DMS153 (cell line): ENCODE data around the gene UBE2G1.
"Not testable (repeated sequence)": the region's sequence is repeated elsewhere in the genome, so short reads cannot be mapped to it uniquely, and the experiment has no call there.

Source experiments
- DNase-seq: peaks from one replicate; lab custom pipeline; 2025; lab: John Stamatoyannopoulos, UW

The UBE2G1 gene

GRCh38 chr17:4366327-4367063, at the start of gene UBE2G1:
Gene UBE2G1, minus strand, starts transcription at chr17:4366675. Its CDS starts 359 bp downstream, at chr17:4366316.
- peak; percentile 90 for DNase-seq

- DNase-seq, result peak; percentile 7
Measured at GRCh38 chr17:4412933-4413831, 46.7 kb upstream of the UBE2G1 start.

DNA sequence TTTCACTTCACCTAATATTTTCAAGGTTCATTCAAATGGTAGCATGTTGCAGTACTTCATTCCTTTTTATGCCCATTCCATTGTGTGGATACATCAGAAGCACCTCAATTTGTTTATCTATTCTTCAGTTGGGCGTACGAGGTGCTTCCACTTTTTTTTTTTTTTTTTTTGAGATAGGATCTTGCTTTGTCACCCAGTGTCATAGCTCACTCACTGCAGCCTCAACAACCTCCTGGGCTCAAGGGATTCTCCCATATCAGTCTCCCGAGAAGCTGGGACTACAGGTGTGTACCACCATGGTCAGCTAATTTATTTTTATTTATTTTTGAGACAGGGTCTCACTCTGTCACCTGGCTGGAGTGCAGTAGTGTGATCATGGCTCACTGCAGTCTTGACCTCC, 44.7 kb upstream of the UBE2G1 start:
- no peak for DNase-seq

GRCh38 chr17:4409659-4410058, 43.2 kb upstream of the UBE2G1 start:
- no peak for DNase-seq

DNA sequence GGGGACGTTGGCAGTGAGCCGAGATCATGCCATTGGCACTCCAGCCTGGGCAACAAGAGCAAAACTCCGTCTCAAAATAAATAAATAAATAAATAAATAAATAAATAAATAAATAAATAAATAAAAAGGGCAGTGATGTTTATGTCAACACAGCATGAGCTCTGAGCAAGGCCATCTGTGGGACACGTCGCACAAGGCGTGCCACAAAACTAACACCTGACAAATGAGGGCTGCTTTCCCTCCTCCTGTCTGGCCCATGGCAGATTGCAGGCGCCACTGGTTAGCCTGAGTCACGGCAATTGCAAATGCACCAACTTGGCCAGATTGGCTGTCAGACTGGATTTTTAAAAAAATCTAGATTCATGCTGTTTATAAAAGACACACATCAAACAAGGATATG, 41.4 kb upstream of the UBE2G1 start:
- no peak for DNase-seq

- no peak for DNase-seq
Measured at GRCh38 chr17:4407216-4407615, 40.7 kb upstream of the UBE2G1 start.

- DNase-seq, result no peak
Measured at GRCh38 chr17:4406386-4406785, 39.9 kb upstream of the UBE2G1 start.

DNA sequence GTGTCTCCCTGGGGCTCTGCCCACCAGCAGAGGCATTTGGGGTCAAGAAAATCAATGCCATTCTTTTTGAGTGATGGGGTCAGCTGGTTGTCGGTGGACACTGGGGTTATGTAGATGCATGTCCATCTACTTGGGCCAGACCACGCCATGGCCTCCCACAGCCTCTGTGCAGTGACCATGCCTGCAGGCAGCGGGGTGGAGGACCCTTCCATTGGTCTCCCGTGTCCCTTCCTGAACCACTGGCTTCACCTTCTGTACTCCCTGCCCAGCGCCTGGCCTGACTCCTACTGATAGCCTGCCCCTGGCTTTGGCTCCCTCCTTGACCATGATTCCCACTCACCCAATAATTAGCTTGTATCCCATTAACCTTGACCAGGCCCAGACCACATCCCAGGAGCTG, 39.2 kb upstream of the UBE2G1 start:
- no peak for DNase-seq

DNA sequence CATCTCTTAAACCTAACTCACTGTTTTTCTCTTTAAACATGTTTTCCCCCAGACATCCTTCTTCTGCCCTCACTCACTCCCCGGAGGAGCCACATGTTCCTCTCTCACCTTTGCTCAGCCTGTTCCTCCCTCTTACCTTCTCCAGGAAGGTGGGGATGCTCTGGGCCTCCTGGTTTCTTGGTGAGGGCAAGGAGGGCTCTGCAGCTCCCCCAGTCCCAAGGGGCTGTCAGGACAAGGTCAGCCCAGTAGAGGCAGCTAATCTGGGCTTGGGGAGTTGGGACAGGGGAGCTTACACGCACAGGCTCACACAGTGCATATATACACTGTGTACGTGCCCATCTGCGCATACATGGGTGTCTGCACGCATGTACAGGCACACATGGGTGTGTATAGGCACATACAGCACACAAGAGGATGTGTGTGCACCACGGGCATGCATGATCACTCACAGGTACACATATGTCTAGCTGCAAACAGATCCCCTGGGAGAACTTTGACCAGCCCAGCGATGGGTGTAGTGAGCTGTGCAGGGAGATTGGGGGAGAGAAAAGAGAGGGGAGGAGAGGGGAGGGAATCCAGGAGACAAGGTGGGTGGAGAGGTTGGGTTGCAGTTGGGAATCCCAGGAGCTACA, 38.7 kb upstream of the UBE2G1 start:
- no peak for DNase-seq

GRCh38 chr17:4397840-4398239, 31.4 kb upstream of the UBE2G1 start:
- no peak for DNase-seq

DNA sequence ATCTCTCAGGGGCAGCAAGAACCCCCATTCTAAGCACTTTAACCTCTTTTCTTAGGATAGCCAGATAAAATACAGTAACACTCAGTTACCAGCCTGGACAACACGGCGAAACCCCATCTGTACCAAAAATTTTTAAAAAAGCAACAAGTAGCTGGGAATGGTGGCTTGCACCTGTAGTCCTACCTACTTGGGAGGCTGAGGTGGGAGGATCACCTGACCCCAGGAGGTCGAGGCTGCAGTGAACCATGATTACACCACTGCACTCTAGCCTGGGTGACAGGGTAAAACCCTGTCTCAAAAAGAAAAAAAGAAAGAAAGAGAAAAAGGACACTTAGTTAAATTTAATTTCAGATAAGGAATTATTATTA, 28.6 kb upstream of the UBE2G1 start:
- no peak for DNase-seq

- no peak for DNase-seq
Measured at GRCh38 chr17:4394208-4395110, 28.0 kb upstream of the UBE2G1 start.

- no peak for DNase-seq
Measured at GRCh38 chr17:4393806-4394205, 27.3 kb upstream of the UBE2G1 start.

GRCh38 chr17:4389079-4389478, 22.6 kb upstream of the UBE2G1 start:
- DNase-seq, result no peak

- no peak for DNase-seq
Measured at GRCh38 chr17:4387137-4387536, 20.7 kb upstream of the UBE2G1 start.

GRCh38 chr17:4386406-4386805, 19.9 kb upstream of the UBE2G1 start:
- no peak for DNase-seq

DNA sequence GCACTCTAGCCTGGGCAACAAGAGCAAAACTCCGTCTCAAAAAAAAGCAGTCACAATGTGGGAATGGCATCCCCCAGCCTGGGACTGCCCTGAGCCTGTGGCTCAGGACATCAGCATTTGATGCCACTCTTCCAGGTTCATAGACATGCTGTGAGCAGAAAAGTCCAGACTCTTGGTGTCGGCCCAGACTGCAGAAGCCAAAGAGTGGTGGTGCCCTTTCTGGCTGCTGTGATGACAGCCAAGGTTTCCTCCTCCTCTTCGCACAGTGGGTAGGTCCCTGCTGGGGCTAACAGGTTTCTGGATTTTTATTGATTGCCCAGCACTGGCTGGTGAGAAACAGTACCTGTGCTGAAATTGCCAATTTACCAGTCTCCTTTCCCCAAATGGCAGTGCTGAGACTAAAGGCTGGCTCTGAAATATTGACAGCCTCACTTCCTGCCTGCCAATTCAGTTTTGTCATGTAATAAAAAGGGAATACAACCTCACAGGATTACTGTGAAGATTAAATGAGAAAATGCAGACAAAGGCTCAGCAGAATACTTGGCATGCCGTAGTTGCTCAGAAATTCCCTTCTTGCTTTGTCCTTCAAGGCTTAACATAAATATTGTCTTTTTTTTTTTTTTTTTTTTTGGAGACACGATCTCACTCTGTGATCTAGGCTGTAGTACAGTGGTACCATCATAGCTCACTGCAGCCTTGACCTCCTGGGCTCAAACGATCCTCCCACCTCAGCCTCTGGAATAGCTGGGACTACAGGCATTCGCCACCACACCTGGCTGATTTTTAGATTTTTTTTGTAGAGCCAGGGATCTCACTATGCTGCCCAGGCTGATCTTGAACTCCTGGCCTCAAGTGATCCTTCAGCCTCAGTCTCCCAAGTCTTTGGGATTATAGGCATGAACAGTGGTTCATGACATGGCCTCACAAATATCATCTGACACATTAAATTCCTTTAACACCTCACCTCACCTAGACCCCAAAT, 15.5 kb upstream of the UBE2G1 start:
- no peak for DNase-seq

DNA sequence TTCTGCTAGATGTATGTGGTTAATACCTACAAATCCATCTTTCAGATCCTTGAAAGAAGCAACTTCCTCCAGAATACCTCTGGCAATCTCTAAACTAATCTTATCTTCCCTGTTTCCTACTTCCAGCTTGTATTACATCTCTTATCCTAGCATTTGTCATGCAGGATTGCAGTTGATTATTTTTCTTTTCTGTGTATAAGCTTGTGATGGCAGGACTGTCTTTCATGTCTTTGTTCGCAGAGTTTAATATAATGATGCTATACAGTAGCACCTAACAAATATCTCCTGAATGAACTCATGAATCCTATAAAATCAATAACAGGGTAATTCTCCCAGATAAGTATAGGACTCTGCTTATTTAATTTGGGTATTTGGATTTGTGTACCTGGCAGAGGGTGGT, 12.2 kb upstream of the UBE2G1 start:
- no peak for DNase-seq

DNA sequence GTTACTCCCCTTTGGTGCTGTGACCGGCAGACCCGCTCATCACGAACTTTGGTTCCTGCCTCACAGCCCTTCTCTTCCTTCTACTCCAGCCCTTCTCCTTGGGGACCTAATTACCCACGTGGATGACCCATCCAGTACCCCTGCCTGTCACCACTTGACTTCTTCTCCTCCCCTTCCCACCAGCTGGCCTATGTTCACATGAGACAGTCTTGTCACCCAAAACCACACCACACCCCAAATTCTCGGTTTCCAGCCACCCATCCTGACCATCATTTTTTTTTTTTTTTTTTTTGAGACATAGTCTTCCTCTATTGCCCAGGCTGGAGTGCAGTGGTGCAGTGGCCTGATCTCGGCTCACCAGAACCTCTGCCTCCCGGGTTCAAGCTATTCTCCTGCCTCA, 10.8 kb upstream of the UBE2G1 start:
- not testable (repeated sequence) for DNase-seq

GRCh38 chr17:4375796-4376440, 9.4 kb upstream of the UBE2G1 start:
- not testable (repeated sequence) for DNase-seq
